Activated T-cell treated with anti-CD3 and anti-CD28 coated beads for 48 hours (primary cell): ENCODE data around the gene C17orf114.
A peak's percentile ranks its signal among the peaks of the same experiment; 100 is the strongest.

Experiments used
- DNase-seq: peaks from one replicate; pipeline ENCODE4 v3.0.0-alpha.2; 2020; ENCODE audit warnings: low read depth

The C17orf114 gene

DNA sequence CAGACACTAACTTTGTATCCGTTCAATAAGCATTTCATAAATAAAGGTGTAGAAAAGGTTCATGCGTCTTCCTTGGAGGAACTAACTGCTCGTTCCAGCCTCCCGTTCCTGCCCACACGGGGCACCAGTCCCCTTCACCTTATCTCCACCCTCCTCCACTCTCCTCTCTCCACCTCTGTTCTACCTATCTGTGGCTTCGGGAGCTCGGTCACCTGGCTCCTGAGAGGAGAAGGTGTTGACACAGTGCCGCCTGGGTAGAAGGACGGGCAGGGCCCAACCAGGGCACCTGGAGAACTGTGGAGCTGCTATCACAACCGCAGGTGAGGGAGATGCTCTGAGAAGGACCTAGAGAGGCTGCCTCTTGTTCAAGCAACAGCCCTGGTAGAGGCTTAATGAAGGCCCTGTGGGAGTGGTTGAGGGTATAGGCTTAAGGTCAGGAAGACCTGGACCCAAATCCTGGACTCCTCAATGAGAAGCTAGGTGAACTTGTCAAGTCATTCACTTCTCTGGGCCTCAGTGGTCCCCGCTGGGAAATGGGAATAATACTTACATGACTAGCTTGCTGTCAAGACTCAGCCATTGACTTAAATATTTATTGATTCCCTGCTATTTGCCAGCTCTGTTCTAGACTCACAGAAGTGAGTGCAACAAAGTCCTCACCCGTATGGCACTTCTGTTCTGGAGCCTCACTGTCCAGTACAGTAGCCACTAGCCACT lies 21.4 kb upstream of the C17orf114 start:
- DNase-seq, result no peak

DNA sequence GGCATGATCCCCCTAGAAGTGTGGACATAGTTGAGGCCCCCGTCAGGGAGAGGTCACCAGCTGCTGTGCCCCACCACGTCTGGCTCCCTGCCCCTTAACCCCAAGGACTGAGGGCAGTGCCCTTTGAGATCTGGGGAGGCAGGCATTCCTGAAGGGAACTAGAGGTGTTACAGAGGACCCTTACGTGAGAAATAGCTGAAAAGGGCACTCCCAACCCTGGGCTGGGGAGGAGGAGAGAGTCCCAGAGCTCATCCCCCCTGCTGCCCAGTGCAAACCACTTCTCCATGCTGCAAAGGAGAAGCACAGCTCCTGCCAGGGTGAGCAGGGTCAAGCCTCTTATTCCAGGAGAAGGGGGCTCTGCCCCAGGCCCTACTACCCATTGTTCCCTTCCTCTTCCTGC lies 20.7 kb upstream of the C17orf114 start:
- no peak for DNase-seq

DNA sequence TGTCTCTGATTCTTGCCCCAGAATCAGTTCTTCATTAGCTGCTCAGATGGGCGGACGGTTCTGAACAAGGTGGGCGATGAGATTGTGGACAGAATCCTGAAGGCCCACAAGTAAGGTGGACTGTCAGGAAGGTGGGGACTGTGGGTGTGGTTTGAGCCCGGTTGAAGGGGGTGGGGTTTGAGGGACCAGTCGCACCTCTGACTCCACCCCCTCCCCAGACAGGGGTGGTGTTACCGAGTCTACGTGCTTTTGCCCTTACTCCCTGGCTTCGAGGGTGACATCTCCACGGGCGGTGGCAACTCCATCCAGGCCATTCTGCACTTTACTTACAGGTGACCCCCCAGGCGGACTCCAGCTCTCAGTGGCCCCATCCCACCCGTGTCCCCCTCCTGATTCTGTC lies 16.1 kb upstream of the C17orf114 start:
- no peak for DNase-seq

DNA sequence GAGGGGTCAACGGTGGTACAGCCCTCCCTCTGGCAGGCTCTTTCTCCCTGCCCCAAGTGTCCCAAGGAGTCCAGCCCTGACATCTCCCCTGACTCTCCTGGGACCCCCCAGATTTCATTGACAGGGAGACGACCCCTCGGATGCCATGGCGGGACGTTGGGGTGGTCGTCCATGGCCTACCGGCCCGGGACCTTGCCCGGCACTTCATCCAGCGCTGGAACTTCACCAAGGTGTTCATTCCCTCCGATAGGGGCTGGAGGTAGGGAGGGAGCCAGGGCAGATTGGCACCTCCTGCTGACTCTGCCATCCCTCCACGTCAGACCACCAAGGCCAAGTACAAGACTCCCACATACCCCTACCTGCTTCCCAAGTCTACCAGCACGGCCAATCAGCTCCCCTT lies 14.7 kb upstream of the C17orf114 start:
- DNase-seq, result no peak

DNA sequence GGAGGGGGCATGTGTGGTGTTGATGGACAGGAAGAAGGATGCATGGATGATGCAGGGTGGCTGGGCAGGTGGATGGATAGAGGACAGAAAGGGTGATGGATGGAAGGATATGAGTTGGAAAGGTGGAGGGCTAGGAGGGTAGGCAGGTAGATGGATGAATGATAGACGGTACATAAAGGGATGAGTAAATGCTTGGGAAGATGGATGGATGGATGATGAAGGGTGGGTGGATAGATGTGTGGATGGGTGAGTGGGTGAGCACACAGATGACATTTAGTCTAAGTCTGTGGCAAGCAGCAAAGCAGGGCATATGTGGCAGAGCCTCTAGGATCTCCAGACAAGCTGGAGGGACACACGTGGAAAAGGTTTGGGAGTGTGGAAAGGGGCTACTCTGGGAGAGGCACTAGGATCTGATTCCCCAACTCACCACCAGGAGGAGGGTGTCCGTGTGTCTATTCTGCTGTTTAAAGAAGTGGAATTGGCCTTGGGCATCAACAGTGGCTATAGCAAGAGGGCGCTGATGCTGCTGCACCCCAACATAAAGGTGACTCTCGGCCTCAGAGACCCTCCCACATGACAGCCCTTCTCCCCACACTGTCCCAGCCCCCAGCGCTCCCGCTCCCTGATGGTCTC lies 13.0 kb upstream of the C17orf114 start:
- no peak for DNase-seq

DNA sequence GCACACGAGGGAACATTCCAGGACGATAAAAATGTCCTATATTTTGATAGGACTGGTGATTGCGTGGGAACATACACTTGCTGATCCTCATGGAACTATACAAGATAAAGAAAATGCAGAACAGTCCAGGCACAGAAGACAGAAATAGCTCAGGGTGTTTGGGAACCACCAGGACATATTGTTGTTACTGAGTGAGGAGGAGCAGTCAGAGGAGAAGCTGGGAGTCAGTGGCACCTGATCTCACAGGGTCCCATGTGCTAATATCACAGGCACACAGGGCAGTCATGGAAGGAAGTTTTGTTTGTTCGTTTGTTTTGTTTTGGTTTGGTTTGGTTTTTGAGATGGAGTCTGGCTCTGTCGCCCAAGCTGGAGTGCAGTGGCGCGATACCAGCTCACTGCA lies 10.6 kb upstream of the C17orf114 start:
- no peak for DNase-seq

DNA sequence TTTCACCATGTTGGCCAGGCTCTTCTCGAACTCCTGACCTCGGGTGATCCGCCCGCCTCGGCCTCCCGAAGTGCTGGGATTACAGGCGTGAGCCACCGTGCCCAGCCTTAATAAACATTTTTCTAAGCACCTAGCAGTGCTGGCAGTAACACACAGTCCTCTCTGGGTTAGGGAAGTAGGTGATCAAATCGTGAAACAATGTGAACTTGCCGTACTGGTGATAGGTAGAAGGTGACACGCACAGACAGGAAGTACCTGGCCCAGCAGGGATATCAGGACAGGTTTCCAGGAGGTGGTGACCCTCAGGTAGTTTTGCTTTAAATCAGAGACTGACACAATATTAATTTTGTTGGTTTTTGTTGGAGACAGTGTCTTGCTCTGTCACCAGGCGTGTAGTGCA lies 9.3 kb upstream of the C17orf114 start:
- DNase-seq, result no peak

DNA sequence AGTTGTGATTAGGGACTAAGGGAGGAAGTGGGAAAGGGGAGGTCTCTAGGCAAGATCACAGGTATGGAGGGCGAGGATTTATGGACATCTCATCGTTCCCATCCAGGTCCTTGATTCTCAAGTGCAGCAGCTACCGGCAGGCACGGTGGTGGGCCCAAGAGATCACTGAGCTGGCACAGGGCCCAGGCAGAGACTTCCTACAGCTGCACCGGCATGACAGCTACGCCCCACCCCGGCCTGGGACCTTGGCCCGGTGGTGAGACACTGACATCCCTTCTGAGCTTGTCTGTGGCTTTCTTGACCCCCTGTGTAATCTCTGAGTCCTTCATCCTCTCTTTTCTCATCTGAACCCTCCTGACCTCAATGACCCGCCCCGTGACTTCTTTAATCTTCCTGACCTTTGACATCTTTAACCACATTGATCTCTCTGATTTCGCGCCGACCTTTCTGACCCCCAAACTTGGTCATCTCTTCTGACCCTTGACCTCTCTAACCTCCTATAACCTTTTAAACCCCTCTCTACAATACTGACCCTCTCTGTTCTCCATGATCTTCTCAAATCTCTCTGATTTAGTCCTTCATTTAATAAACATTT lies 8.7 kb upstream of the C17orf114 start:
- DNase-seq, result no peak

DNA sequence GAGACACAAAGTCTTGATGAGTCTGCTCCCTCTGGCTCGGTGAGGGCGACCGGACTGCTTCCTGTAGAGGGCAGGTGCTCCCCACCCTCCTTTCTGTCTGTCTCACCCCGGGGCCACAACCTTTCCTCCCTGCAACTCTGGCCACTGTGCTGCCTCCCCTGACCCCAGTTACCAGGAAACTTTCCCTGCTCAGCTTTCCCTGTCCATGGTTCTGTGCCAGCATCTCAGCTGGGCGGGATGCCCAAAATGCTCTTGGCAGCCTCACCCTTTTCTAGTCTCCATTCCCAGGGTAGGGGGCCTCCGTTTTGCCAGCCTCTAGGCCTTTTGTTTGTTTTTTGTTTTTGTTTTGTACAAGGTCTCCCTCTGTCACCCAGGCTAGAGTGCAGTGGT lies 6.2 kb upstream of the C17orf114 start:
- DNase-seq, result no peak

DNA sequence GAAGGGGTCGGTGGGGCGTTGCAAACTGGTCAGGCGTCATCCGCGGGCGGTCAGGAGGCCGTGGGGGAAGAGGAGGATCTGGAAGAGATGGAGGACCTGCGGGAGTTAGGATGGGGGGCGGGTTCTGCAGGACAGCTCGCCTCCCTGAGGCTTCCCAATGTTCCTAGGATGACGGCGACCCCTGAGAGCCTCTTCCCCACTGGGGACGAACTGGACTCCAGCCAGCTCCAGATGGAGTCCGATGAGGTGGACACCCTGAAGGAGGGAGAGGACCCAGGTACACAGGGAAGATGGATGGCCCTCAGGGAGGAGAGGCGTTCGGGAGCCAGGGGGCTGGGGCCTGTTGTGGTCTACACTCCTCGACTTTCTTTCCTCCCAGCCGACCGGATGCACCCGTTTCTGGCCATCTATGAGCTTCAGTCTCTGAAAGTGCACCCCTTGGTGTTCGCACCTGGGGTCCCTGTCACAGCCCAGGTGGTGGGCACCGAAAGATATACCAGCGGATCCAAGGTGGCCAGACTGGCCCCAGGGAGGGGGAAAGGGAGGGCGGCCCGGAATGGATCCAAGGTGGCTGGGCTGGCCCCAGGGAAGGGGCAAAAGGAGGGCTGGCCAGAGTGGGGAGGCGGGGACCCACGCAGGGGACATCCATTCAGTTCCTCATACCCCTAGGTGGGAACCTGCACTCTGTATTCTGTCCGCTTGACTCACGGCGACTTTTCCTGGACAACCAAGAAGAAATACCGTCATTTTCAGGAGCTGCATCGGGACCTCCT lies 5.7 kb upstream of the C17orf114 start:
- no peak for DNase-seq

DNA sequence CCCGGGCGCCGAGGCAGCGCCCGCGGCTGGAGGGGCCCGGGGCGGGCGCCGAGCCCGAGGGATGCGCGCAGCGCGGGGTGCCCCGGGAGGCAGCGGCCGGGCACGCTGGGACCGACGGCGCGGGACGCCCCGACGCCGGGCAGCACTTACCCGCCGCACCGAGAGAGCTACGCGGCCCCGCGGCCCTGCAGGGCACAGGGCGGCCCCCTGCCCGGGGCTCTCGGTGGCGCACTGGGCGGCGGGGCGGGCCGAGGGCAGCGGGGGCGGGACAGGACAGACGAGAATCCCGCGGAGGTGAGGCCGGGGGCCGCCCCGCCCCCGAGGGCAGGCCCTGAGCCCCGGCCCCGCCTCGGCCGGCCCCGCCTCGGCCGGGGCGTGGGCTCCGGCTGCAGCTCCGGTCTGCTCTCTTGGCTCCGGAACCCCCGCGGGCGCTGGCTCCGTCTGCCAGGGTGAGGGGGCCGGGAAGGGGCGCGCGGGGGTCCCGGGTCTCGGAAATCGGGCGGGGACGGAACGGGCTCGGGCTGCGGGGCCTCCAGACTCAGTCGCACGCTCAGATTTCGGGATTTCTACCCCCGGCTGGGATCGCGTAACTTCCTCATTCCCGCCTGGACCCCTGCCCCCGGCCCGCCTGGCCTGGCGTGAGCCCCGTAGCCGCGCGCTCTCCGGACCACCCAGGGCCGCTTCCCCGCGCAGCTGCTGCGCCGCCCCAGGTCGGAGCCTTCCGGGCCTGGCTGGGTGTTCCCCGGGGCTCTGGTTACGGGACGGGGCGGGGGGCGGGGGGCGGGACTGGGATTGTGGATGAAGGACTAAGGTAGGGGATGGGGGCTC lies 4.9 kb upstream of the C17orf114 start, which contains the start of gene PLD2:
Gene PLD2 (plus strand): TSS at position 376 of the 828 bp plus-strand sequence. CDS start 621 bp downstream, outside the sequence.
- DNase-seq, result peak; percentile 89

DNA sequence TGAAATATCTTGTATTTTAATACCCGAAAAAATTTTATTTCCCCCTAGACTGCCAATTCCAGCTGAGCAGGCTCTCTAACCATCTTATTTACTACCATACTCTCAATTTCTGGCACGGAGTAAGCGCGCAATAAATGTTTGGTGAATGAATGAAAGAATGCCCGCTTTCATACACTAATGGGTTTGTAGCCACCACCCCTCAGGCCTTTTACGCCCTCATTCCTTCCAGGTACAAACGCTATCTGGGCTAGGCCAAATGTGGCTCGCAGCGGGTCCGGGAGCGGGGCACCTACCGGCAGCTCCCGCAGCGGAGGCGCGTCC lies 4.3 kb upstream of the C17orf114 start:
- DNase-seq, result no peak

DNA sequence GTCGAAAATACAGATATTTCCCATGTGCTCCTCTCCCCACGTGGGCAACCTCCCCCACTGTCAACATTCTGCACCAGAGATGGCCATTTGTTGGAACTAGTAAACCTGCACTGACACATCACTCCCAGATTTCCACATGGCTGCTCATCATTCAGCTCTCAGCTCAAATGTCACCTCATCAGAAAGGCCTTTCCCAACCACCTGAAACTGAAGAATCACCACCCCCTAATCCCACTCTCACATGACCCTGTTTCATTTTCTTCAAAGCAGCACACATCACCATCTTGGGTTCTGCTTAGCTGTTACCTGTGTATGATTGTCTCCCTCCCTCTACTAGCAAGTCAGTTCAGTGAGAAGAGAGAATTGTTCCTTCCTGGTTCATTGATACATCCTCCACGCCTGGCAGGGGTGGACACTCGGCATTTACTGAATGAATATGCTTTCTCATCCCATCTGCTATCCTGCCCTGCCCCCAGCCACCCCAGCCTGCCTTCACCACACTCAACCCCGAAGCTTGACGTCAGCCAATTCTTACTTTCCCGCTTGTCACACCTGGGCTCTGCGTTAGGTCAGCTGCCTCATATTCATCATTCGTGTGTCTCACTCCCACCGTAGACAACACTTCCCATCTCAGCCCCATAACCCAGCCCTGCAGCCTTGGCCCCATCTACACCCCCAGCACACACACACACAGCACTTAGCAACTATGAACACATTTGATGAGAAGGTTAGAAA lies 1.5 kb downstream of the C17orf114 start:
- no peak for DNase-seq

DNA sequence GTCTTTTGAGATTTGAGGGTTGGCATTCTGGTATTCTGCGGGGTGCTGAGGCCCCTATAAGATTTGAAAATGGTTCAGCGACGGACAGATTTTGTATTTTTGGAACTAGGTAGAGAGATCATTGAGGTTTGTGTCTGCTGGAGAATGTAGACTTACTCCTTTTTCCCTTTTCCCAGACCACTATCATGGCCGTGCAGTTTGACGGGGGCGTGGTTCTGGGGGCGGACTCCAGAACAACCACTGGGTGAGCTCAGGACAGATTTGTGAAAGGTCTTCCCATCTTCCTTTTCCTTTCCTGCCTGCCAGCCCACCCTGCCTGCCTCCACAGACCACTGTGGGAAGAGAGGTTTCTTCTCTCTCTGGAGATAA lies 5.6 kb downstream of the C17orf114 start:
- no peak for DNase-seq

DNA sequence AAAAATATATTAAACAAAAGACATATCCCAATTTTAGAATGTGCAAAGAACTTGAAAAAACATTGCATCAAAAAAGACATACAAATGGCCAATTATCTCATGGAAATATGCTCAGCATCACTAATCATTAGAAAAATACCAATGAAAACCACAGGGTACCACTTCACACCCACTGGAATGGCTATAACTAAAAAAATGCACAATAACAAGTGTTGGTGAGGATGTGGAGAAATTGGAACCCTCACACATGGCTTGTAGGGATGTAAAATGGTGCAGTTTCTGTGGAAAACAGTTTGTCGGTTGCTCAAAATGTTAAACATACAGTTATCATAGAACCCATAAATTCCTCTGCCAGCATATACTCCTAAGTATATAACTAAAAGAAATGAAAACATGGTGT lies 7.0 kb downstream of the C17orf114 start:
- DNase-seq, result no peak

DNA sequence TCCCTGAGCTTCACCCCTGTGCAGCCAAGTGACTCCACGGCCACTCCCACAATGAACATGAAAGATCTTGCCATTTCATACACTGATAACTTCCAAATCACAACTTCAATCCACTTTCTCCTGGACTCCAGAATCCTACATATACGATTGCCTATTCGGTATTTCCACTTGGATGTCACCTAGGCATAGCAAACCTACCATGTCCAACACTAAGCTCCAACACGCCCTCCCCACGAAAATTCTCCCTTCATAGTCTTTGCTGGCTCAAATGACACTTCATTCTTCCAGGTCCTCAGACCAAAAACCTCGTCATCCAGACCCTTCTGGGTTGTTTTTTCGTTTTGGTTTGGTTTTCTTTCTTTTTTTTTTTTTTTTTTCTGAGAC lies 11.4 kb downstream of the C17orf114 start:
- DNase-seq, result no peak

DNA sequence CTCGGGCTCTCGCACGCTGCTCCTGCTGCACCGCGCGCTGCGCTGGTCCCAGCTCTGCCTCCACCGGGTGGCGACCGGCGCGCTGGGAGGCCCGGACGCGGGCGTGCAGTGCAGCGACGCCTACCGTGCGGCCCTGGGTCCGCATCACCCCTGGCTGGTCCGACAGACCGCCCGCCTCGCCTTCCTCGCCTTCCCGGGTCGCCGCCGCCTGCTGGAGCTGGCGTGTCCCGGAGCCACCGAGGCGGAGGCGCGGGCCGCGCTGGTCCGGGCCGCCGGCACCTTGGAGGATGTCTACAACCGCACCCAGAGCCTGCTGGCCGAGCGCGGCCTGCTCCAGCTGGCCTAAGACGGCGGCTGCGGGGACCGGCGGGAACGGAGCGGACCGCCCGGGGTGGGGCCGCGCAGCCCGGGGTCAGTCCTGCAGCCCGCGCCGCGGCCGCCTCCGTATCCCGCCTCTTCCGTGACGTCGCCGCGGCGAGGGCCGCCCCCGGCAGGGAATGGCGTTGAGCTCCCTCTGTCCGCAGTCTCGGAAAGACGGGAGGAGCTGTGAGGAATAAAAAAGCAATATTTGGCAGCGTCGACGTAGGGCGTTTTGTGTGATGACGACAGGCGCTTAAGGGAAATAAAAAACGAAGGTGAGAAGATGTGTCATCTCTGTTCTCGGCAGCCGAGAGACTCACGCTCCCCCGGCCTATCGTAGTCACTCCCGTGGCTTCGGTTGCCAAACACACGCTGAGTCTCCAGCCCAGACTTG lies 12.0 kb downstream of the C17orf114 start:
- DNase-seq, result peak; percentile 83

GRCh38 chr17:4789701-4789950 lies 12.5 kb downstream of the C17orf114 start:
- no peak for DNase-seq

GRCh38 chr17:4788807-4789700 lies 13.1 kb downstream of the C17orf114 start, which contains the start of gene GLTPD2:
GLTPD2 (plus strand) TSS chr17:4788964; CDS start chr17:4789012, 48 bp downstream.
- no peak for DNase-seq
